Stomach smooth muscle (tissue), 2 donors: ENCODE data around the gene ADARB2.

Experiments used
- H3K27ac ChIP-seq: one replicate; pipeline ENCODE4 v1.7.0; 2013; ENCODE audit warnings: mild to moderate bottlenecking, low read length, inconsistent platforms
- H3K27me3 ChIP-seq, 2 donors: one replicate each; pipeline ENCODE4 v1.7.0; 2013; ENCODE audit warnings: low read length in 2 of 2; ENCODE audit not compliant: insufficient read depth in 2 of 2, control insufficient read depth in 1 of 2
- H3K36me3 ChIP-seq, 2 donors: one replicate each; pipeline ENCODE4 v1.7.0; 2013; ENCODE audit warnings: low read length in 2 of 2; ENCODE audit not compliant: control insufficient read depth in 2 of 2, insufficient read depth in 2 of 2
- H3K4me1 ChIP-seq: one replicate; pipeline ENCODE4 v1.7.0; 2013; ENCODE audit warnings: low read length; ENCODE audit not compliant: control insufficient read depth, insufficient read depth
- H3K4me3 ChIP-seq, 2 donors: one replicate each; pipeline ENCODE4 v1.7.0; 2013; ENCODE audit warnings: low read length in 2 of 2
- H3K9ac ChIP-seq, 2 donors: one replicate each; pipeline ENCODE4 v1.7.0; 2013; ENCODE audit warnings: low read length in 2 of 2, mild to moderate bottlenecking in 1 of 2
- H3K9me3 ChIP-seq, 2 donors: one replicate each; pipeline ENCODE4 v1.7.0; 2013; ENCODE audit warnings: low read length in 2 of 2; ENCODE audit not compliant: control insufficient read depth in 2 of 2
- donor health status: healthy.
- donor health status: Pancreatic carcinoma.

Gene ADARB2

GRCh38 chr10:1270490-1270889 lies 466.8 kb downstream of the ADARB2 start:
- no peak overlapping the region for H3K9ac ChIP-seq

DNA sequence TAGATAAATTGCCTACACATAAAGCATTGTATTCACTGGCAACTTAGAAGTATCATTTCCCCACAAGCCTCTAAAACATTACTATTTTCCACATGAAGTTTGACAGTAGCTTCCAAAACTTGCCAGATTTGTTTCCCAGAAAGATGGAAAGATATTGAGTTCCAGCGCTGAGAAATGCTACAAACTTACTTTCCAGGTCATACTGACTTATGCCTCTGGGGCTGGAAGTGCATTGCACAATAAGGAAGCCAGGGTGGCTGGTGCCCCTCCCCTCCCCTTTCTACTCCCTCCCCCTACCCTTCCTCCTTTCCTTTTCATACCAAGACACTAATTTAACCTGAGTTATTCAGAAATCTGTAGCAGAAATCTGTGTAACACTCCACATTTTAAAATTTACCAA lies 468.5 kb downstream of the ADARB2 start:
- no peaks in the 10 kb centered on the region for H3K9me3 ChIP-seq
- no peaks in the 10 kb centered on the region for H3K36me3 ChIP-seq
- no peaks in the 10 kb centered on the region for H3K4me1 ChIP-seq
- no peak overlapping the region for H3K4me3 ChIP-seq
- H3K27ac ChIP-seq = no peak overlapping the region
- H3K9ac ChIP-seq = no peak overlapping the region
- H3K27me3 ChIP-seq = no peaks in the 10 kb centered on the region

More at GRCh38 chr10:1270490-1270889, 466.8 kb downstream of the ADARB2 start:
- peaks cover 0 to 4% of the 10 kb centered on the region in 2 donors for H3K27me3 ChIP-seq
- H3K9me3 ChIP-seq = no peaks in the 10 kb centered on the region
- no peak overlapping the region for H3K4me3 ChIP-seq
- H3K27ac ChIP-seq = no peak overlapping the region
- no peaks in the 10 kb centered on the region for H3K36me3 ChIP-seq
- no peaks in the 10 kb centered on the region for H3K4me1 ChIP-seq

DNA sequence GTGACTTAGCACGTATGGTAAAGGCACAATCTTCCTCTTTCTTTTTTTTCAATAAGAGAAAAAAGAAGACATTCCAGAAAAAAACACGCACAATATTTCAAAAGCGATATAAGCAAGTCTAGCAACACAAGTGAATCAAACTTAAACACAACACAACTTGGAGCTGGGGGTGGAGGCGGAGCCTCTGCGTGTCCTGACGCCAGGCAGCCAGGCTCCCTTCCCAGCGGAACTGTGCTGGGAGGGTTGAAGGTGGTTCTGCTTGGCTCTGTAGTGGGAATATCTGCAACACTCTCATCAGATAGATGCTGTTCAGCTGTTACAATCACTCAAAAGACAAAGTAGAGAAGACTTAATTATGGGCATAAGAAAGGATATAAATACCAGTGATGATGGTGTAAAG lies 469.8 kb downstream of the ADARB2 start:
- H3K36me3 ChIP-seq = no peaks in the 10 kb centered on the region
- H3K9me3 ChIP-seq = no peaks in the 10 kb centered on the region
- no peak overlapping the region for H3K27ac ChIP-seq
- no peak overlapping the region for H3K9ac ChIP-seq
- H3K4me3 ChIP-seq = no peak overlapping the region
- no peaks in the 10 kb centered on the region for H3K4me1 ChIP-seq
- no peaks in the 10 kb centered on the region for H3K27me3 ChIP-seq

DNA sequence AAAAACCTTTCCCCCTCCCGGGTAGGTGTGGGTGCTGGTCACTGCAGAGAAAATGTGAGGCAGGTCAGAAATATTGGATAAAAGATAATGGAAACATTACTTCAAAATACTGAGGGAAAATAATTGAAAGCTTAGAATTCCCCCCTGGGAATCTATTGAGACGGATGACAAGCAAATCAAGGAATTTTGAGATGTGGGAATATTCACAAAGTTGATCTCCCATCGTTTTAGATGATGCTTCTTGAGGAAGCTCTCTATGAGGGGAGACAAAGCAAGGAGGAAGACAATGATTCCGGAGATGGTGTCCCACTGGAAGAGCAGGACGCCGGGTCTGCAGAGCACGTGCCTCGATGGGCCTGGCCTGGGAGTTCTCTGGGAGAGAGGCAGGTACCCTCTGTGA lies 470.2 kb downstream of the ADARB2 start:
- no peak overlapping the region for H3K27ac ChIP-seq
- H3K4me3 ChIP-seq = no peak overlapping the region
- no peaks in the 10 kb centered on the region for H3K27me3 ChIP-seq
- H3K36me3 ChIP-seq = no peaks in the 10 kb centered on the region
- H3K9ac ChIP-seq = no peak overlapping the region
- no peaks in the 10 kb centered on the region for H3K4me1 ChIP-seq
- no peaks in the 10 kb centered on the region for H3K9me3 ChIP-seq

DNA sequence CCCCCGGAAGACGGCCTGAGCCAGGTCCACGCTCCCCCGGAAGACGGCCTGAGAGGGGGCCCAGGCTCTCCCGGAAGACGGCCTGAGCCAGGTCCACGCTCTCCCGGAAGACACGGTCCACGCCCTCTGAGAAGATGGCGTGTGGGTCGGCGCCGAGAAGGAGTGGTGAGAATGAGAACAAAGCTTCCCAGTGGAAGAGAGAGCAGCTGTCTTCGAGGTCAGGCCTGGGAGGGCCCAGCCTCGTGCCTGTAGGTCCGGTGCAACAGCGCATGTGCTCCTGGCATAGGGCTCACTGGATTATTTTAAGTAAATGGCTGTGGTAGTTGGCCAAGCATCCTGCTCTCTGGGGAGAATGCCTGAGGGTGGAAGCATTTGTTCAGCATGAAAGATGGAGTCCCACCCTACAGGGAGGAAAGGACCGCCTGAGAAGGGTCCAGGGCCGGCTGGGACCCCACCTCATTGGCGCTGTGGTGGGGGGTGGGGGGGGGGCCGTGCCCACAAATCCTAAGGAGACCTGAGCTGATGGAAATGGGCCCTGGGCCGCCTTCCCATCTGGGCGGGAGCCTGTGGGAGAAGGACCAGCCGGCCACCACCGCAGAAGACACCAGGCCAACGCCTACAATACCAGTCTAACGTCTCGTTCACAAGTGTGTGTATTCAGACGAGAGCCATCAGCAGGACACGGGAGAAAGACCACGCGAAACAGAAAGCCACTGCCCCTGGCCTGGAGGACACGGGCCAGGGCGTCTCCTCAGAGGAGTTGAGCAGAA lies 471.1 kb downstream of the ADARB2 start:
- Histone ChIP-seq H3K9ac (no peak overlapping the region), H3K4me1 (no peaks in the 10 kb centered on the region), H3K27me3 (no peaks in the 10 kb centered on the region), H3K27ac (no peak overlapping the region), H3K4me3 (no peak overlapping the region), H3K9me3 (no peaks in the 10 kb centered on the region), H3K36me3 (no peaks in the 10 kb centered on the region)

- H3K4me1 ChIP-seq = no peaks in the 10 kb centered on the region
- no peak overlapping the region for H3K27ac ChIP-seq
- H3K9ac ChIP-seq = no peak overlapping the region
- no peak overlapping the region for H3K4me3 ChIP-seq
- H3K9me3 ChIP-seq = no peaks in the 10 kb centered on the region
- no peaks in the 10 kb centered on the region for H3K36me3 ChIP-seq
- no peaks in the 10 kb centered on the region for H3K27me3 ChIP-seq
These were observed 473.3 kb downstream of the ADARB2 start for GRCh38 chr10:1264001-1264400.

DNA sequence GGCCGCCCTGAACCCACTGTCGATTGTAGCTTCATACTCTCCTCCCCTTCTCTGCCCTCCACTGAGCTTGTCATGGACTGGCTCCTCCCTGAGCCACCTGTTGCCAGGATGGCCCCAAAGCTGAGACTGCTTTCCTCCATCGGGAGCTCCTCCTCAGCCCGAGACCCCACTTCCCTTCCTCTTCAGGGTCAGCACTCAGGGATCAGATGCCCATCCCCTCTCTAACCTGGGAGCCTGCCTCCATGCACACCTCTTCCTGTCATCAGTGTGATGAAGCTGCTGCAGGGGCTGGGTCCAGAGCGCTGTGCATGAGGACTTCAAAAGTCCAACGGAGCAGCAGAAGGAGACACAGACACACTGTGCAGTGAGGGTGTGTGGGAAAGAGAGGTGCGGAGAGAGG lies 480.1 kb downstream of the ADARB2 start:
- Histone ChIP-seq H3K4me3 (no peak overlapping the region), H3K27me3 (peaks cover 4 to 7% of the 10 kb centered on the region in 2 donors), H3K9ac (no peak overlapping the region), H3K4me1 (no peaks in the 10 kb centered on the region), H3K27ac (no peak overlapping the region), H3K9me3 (peaks cover 0 to 9% of the 10 kb centered on the region in 2 donors), H3K36me3 (no peaks in the 10 kb centered on the region)

- H3K9me3 ChIP-seq = peaks cover 0 to 9% of the 10 kb centered on the region in 2 donors
- no peak overlapping the region for H3K27ac ChIP-seq
- H3K9ac ChIP-seq = no peak overlapping the region
- H3K4me3 ChIP-seq = no peak overlapping the region
- H3K4me1 ChIP-seq = no peaks in the 10 kb centered on the region
- no peaks in the 10 kb centered on the region for H3K36me3 ChIP-seq
- peaks cover 4 to 7% of the 10 kb centered on the region in 2 donors for H3K27me3 ChIP-seq
These were observed 480.9 kb downstream of the ADARB2 start for GRCh38 chr10:1256432-1256725.

GRCh38 chr10:1255600-1256431 lies 481.5 kb downstream of the ADARB2 start:
- Histone ChIP-seq H3K27ac (no peak overlapping the region), H3K9me3 (peaks cover 0 to 9% of the 10 kb centered on the region in 2 donors), H3K4me1 (no peaks in the 10 kb centered on the region), H3K4me3 (no peak overlapping the region), H3K9ac (no peak overlapping the region), H3K36me3 (no peaks in the 10 kb centered on the region), H3K27me3 (peaks cover 4 to 7% of the 10 kb centered on the region in 2 donors)

DNA sequence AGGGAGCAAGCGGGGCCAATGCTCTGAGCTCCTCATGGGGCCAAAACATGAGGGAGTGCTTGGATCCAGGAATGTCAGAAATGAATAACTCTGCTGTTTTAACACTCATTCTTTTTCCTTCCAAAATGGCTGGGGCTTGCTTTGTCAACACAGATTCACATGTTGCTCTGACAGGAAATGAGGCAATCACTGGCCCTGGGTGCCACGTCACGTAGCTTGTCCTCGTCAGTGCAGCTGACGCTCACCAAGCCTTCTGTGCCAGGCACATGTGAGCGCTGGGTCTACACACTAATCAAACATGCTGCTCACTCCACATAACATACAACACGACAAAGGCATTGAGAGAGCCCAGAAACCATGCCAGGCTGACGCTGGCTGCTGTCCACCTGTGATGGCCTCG lies 482.2 kb downstream of the ADARB2 start:
- Histone ChIP-seq H3K27ac (no peak overlapping the region), H3K27me3 (peaks cover 4 to 7% of the 10 kb centered on the region in 2 donors), H3K9me3 (peaks cover 0 to 9% of the 10 kb centered on the region in 2 donors), H3K4me3 (no peak overlapping the region), H3K9ac (no peak overlapping the region), H3K36me3 (no peaks in the 10 kb centered on the region), H3K4me1 (no peaks in the 10 kb centered on the region)
